GM12878 (cell line): ENCODE results near the gene ANKRD45. TPM values are rescaled to one million over a fixed set of nuclear protein-coding genes. Genes with fewer than 3 reads are reported as not detected.

Experiments
- CHD2 ChIP-seq: IDR thresholded peaks from 2 replicates; pipeline ENCODE4 v1.6.1; 2011; ENCODE audit warnings: low read depth, low read length, improper control_type of control experiment, borderline replicate concordance
- FOS ChIP-seq: IDR thresholded peaks from 3 replicates; pipeline ENCODE4 v1.6.1; 2011; ENCODE audit warnings: borderline replicate concordance; ENCODE audit not compliant: insufficient read length; ENCODE audit errors: extremely low read depth
- FOXK2 ChIP-seq: fragments of 450-650 bp; IDR thresholded peaks from 2 replicates; pipeline ENCODE4 v1.6.1; 2017; ENCODE audit warnings: mild to moderate bottlenecking, moderate library complexity
- HCFC1 ChIP-seq: fragments of 150-350 bp; IDR thresholded peaks from 2 replicates; pipeline ENCODE4 v1.6.1; 2014; ENCODE audit warnings: low read length
- LARP7 ChIP-seq: fragments of 450-650 bp; IDR thresholded peaks from 2 replicates; pipeline ENCODE4 v1.6.1; 2017; ENCODE audit warnings: mild to moderate bottlenecking
- MTA3 ChIP-seq: IDR thresholded peaks from 2 replicates; pipeline ENCODE4 v1.6.1; 2012; ENCODE audit warnings: low read length, inconsistent platforms, borderline replicate concordance
- PBX3 ChIP-seq: IDR thresholded peaks from 2 replicates; pipeline ENCODE4 v1.6.1; 2011; ENCODE audit warnings: mild to moderate bottlenecking, low read depth, low read length, moderate library complexity; ENCODE audit not compliant: insufficient replicate concordance
- POLR2A ChIP-seq: IDR thresholded peaks from 2 replicates; pipeline ENCODE4 v1.6.1; 2011; ENCODE audit warnings: low read depth, mild to moderate bottlenecking, low read length
- POU2F2 ChIP-seq: IDR thresholded peaks from 3 replicates; pipeline ENCODE4 v1.6.1; 2011; ENCODE audit warnings: low read depth, mild to moderate bottlenecking, low read length, borderline replicate concordance
- RCOR1 ChIP-seq: conservative IDR thresholded peaks from 2 replicates; pipeline ENCODE4 v1.6.1; 2012; ENCODE audit warnings: low read depth, low read length, improper control_type of control experiment
- RUNX3 ChIP-seq: IDR thresholded peaks from 2 replicates; pipeline ENCODE4 v1.6.1; 2012; ENCODE audit warnings: low read length, inconsistent platforms
- ZBTB11 ChIP-seq: fragments of 450-650 bp; formaldehyde crosslinking; IDR thresholded peaks from 2 replicates; pipeline ENCODE4 v1.5.0; 2022; ENCODE audit warnings: mild to moderate bottlenecking, missing genetic modification characterization
- polyA plus RNA-seq, 11 experiments: library from polyadenylated mRNA; depleted of rRNA in 4 of 11; unstranded in 6 of 11; stranded (reverse) in 5 of 11; fragments of >200 nt; fragmentation: Nextera tagmentation in 4 of 11; fragmentation: Illumina TruSeq in 1 of 11; extraction: Ambion mirVana in 4 of 11; extraction: Trizol in 1 of 11; gene quantifications; 1 replicate in 1 of 11; 2 replicates in 10 of 11; pipeline versions ENCODE4 v1.2.1 to v1.2.3, GENCODE V29; 2011 to 2016; ENCODE audit warnings: inconsistent platforms in 2 of 11, missing spikeins in 2 of 11, low read depth in 1 of 11
- total RNA-seq, 4 experiments: library from RNA; depleted of rRNA in 3 of 4; stranded (reverse); fragments of >200 nt in 3 of 4; fragmentation: Illumina TruSeq in 1 of 4; extraction: Trizol in 1 of 4; gene quantifications; 2 replicates each; pipeline versions ENCODE4 v1.2.1 to v1.2.3, GENCODE V29; 2013 to 2021
- TF ChIP-seq, protein P1 (sequence below): fragments of 450-650 bp; IDR thresholded peaks from 2 replicates; pipeline ENCODE4 v1.6.1; 2016; ENCODE audit warnings: mild to moderate bottlenecking, moderate library complexity, borderline replicate concordance
- TF ChIP-seq, protein P2 (sequence below): fragments of 450-650 bp; IDR thresholded peaks from 2 replicates; pipeline ENCODE4 v1.6.1; 2014; ENCODE audit warnings: mild to moderate bottlenecking
- TF ChIP-seq, protein P3 (sequence below): fragments of 450-650 bp; conservative IDR thresholded peaks from 2 replicates; pipeline ENCODE4 v1.6.1; 2017; ENCODE audit warnings: mild to moderate bottlenecking, moderate library complexity
- TF ChIP-seq, protein P4 (sequence below): IDR thresholded peaks from 2 replicates; pipeline ENCODE4 v1.6.1; 2011; ENCODE audit warnings: borderline replicate concordance, low read depth, mild to moderate bottlenecking, moderate library complexity, mixed read lengths, low read length; ENCODE audit not compliant: insufficient read depth; ENCODE audit errors: extremely low read length

Gene ANKRD45
- total and polyA plus RNA-seq, 10 of the 15 experiments (the other 5 are each of a cell fraction or from before 2014, with no cell fraction given) = 0.04 to 0.15 (median 0.13) TPM; not detected in 5

- TF ChIP-seq, protein P1, sequence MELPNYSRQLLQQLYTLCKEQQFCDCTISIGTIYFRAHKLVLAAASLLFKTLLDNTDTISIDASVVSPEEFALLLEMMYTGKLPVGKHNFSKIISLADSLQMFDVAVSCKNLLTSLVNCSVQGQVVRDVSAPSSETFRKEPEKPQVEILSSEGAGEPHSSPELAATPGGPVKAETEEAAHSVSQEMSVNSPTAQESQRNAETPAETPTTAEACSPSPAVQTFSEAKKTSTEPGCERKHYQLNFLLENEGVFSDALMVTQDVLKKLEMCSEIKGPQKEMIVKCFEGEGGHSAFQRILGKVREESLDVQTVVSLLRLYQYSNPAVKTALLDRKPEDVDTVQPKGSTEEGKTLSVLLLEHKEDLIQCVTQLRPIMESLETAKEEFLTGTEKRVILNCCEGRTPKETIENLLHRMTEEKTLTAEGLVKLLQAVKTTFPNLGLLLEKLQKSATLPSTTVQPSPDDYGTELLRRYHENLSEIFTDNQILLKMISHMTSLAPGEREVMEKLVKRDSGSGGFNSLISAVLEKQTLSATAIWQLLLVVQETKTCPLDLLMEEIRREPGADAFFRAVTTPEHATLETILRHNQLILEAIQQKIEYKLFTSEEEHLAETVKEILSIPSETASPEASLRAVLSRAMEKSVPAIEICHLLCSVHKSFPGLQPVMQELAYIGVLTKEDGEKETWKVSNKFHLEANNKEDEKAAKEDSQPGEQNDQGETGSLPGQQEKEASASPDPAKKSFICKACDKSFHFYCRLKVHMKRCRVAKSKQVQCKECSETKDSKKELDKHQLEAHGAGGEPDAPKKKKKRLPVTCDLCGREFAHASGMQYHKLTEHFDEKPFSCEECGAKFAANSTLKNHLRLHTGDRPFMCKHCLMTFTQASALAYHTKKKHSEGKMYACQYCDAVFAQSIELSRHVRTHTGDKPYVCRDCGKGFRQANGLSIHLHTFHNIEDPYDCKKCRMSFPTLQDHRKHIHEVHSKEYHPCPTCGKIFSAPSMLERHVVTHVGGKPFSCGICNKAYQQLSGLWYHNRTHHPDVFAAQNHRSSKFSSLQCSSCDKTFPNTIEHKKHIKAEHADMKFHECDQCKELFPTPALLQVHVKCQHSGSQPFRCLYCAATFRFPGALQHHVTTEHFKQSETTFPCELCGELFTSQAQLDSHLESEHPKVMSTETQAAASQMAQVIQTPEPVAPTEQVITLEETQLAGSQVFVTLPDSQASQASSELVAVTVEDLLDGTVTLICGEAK = peak; percentile 99
- TF ChIP-seq, protein P2, sequence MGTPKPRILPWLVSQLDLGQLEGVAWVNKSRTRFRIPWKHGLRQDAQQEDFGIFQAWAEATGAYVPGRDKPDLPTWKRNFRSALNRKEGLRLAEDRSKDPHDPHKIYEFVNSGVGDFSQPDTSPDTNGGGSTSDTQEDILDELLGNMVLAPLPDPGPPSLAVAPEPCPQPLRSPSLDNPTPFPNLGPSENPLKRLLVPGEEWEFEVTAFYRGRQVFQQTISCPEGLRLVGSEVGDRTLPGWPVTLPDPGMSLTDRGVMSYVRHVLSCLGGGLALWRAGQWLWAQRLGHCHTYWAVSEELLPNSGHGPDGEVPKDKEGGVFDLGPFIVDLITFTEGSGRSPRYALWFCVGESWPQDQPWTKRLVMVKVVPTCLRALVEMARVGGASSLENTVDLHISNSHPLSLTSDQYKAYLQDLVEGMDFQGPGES = peak; percentile 18; the same call in 1 of the 2 replicates
- no peak for TF ChIP-seq PBX3
- TF ChIP-seq POU2F2 = peak; percentile 91
- no peak; the same call in 1 of the 2 replicates for TF ChIP-seq CHD2
- peak; percentile 90 for TF ChIP-seq POLR2A
- no peak for TF ChIP-seq RCOR1
- TF ChIP-seq RUNX3 = peak; percentile 91
- no peak for TF ChIP-seq FOS
- TF ChIP-seq, protein P3, sequence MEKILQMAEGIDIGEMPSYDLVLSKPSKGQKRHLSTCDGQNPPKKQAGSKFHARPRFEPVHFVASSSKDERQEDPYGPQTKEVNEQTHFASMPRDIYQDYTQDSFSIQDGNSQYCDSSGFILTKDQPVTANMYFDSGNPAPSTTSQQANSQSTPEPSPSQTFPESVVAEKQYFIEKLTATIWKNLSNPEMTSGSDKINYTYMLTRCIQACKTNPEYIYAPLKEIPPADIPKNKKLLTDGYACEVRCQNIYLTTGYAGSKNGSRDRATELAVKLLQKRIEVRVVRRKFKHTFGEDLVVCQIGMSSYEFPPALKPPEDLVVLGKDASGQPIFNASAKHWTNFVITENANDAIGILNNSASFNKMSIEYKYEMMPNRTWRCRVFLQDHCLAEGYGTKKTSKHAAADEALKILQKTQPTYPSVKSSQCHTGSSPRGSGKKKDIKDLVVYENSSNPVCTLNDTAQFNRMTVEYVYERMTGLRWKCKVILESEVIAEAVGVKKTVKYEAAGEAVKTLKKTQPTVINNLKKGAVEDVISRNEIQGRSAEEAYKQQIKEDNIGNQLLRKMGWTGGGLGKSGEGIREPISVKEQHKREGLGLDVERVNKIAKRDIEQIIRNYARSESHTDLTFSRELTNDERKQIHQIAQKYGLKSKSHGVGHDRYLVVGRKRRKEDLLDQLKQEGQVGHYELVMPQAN = peak; percentile 72
- TF ChIP-seq ZBTB11 = peak; percentile 93
- 0 out of 2 replicates have a peak, but pooled peaks have one; percentile 67 for TF ChIP-seq LARP7
- TF ChIP-seq HCFC1 = peak; percentile 88
- peak; percentile 95; the same call in 1 of the 2 replicates for TF ChIP-seq MTA3
- TF ChIP-seq, protein P4, sequence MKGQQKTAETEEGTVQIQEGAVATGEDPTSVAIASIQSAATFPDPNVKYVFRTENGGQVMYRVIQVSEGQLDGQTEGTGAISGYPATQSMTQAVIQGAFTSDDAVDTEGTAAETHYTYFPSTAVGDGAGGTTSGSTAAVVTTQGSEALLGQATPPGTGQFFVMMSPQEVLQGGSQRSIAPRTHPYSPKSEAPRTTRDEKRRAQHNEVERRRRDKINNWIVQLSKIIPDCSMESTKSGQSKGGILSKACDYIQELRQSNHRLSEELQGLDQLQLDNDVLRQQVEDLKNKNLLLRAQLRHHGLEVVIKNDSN = no peak
- TF ChIP-seq FOXK2 = no peak
Observed at GRCh38 chr1:173714759-173715537, 45.3 kb upstream of the ANKRD45 start, which contains the start of gene KLHL20 (continued).
